ENCODE measurements around the gene TRPM3. TPM values are rescaled to one million over a fixed set of nuclear protein-coding genes. Genes with fewer than 3 reads are reported as not detected.

TRPM3 gene
- total and polyA plus RNA-seq, 2 of the 13 experiments (the other 11 are each of a cell fraction or from before 2014, with no cell fraction given), result not detected

DNA sequence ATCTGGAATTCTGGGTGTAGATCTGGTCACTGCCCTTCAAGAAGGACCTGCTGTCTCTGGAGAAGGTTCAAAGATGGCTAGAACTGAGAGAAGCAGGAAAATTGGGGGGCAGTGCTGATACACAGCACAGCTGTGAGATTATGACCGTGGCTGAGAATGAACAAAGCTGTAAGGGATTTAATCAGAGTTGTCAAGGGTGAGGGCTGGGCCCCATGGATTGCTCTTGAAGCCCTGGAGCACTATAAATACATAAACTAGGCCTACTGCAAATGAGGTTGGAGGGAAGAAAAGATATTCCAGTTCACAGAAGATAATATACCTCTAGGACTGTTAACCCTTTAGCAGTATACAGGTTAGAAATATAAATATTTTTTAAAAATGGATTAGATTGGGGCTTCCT lies 620.6 kb downstream of the TRPM3 start:
- ChIA-PET CTCF (ENCODE audit: low intra/inter-chr PET ratio, low total read pairs) (no interaction called here), POLR2A (no interaction called here)
- no peak overlapping the region for H2AFZ ChIP-seq (ENCODE audit: low read length)
- no peaks in the 10 kb centered on the region for H3K79me2 ChIP-seq (ENCODE audit: insufficient read depth, low read length)
- BruUV-seq (replicated peaks), result no TSS peak
- H3K4me2 ChIP-seq (ENCODE audit: low read depth, low read length), result no peak overlapping the region
- in situ Hi-C loops (cut with HindIII; ENCODE audit: extremely low pct_ligation_motif_present, low pct_unique_long_range_greater_than_20kb), result no loop called here
- no peaks in the 10 kb centered on the region for H3K9me3 ChIP-seq (ENCODE audit: low read length)
- 0 out of 5 replicates have a peak, but pooled peaks cover 0 to 5% of the 10 kb centered on the region in 2 experiments for H3K27me3 ChIP-seq (ENCODE audit: control insufficient read depth in 1 of 2, insufficient read depth in 2 of 2, low read length in 2 of 2)
- no peak overlapping the region for H3K9ac ChIP-seq (ENCODE audit: insufficient read depth, low read depth, low read length)
- no peak overlapping the region for H3K4me3 ChIP-seq (replicated peaks in 1 of 3; ENCODE audit: insufficient read depth in 1 of 3, low read depth in 2 of 3, low read length in 3 of 3)
- H4K20me1 ChIP-seq (ENCODE audit: insufficient read depth, low read length), result no peaks in the 10 kb centered on the region
- H3K36me3 ChIP-seq (replicated peaks in 1 of 2; ENCODE audit: control insufficient read depth in 1 of 2, insufficient read depth in 2 of 2, low read length in 2 of 2), result no peaks in the 10 kb centered on the region
- FAIRE-seq (no peak), DNase-seq (ENCODE audit: low spot score) (no peak), ATAC-seq (no peak)
- intact Hi-C loops (cut with micrococcal nuclease; ENCODE audit: unreplicated experiment), result no loop called here
- 0% methylated on average over 1 of the region's 1 CpG for WGBS (ENCODE audit: low lambda C conversion rate)
- no peak overlapping the region for H3K27ac ChIP-seq (ENCODE audit: extremely low read length, insufficient read depth, low read length)
- H3K4me1 ChIP-seq (ENCODE audit: insufficient read depth, low read length), result no peaks in the 10 kb centered on the region
- no peak for TF ChIP-seq EED (CRISPR knock-in tag; IDR thresholded peaks at IDR 0.05)
- TF ChIP-seq PBX3 (CRISPR knock-in tag; IDR thresholded peaks at IDR 0.05; ENCODE audit: borderline replicate concordance), result no peak
- no peak for TF ChIP-seq MYPOP (CRISPR knock-in tag; IDR thresholded peaks at IDR 0.05)
- TF ChIP-seq, protein P1, sequence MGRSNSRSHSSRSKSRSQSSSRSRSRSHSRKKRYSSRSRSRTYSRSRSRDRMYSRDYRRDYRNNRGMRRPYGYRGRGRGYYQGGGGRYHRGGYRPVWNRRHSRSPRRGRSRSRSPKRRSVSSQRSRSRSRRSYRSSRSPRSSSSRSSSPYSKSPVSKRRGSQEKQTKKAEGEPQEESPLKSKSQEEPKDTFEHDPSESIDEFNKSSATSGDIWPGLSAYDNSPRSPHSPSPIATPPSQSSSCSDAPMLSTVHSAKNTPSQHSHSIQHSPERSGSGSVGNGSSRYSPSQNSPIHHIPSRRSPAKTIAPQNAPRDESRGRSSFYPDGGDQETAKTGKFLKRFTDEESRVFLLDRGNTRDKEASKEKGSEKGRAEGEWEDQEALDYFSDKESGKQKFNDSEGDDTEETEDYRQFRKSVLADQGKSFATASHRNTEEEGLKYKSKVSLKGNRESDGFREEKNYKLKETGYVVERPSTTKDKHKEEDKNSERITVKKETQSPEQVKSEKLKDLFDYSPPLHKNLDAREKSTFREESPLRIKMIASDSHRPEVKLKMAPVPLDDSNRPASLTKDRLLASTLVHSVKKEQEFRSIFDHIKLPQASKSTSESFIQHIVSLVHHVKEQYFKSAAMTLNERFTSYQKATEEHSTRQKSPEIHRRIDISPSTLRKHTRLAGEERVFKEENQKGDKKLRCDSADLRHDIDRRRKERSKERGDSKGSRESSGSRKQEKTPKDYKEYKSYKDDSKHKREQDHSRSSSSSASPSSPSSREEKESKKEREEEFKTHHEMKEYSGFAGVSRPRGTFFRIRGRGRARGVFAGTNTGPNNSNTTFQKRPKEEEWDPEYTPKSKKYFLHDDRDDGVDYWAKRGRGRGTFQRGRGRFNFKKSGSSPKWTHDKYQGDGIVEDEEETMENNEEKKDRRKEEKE (IDR thresholded peaks at IDR 0.05), result no peak
- TF ChIP-seq POGZ (CRISPR knock-in tag; IDR thresholded peaks at IDR 0.05), result no peak
- TF ChIP-seq NBN (conservative IDR thresholded peaks at IDR 0.05), result no peak
- TF ChIP-seq, protein P2, sequence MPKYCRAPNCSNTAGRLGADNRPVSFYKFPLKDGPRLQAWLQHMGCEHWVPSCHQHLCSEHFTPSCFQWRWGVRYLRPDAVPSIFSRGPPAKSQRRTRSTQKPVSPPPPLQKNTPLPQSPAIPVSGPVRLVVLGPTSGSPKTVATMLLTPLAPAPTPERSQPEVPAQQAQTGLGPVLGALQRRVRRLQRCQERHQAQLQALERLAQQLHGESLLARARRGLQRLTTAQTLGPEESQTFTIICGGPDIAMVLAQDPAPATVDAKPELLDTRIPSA (CRISPR knock-in tag; IDR thresholded peaks at IDR 0.05; ENCODE audit: borderline replicate concordance), result no peak
- TF ChIP-seq ZNF234 (CRISPR knock-in tag; conservative IDR thresholded peaks at IDR 0.05), result no peak
- TF ChIP-seq KDM4B (CRISPR knock-in tag; IDR thresholded peaks at IDR 0.05), result no peak
- no peak for TF ChIP-seq ZNF512 (CRISPR knock-in tag; IDR thresholded peaks at IDR 0.05)
- no peak for TF ChIP-seq ELF4 (CRISPR knock-in tag; IDR thresholded peaks at IDR 0.05; ENCODE audit: borderline replicate concordance)

Data from HepG2 (cell line).